ENCODE measurements around the gene NBEA. TPM values are rescaled to one million over a fixed set of nuclear protein-coding genes. Genes with fewer than 3 reads are reported as not detected.

NBEA gene
- total and polyA plus RNA-seq, 3 experiments from 2014 or later, result 0.14 to 0.24 (median 0.20) TPM

- no peak overlapping the region for H3K27ac Mint-ChIP-seq
- DNase-seq, result no peak
- H3K27me3 Mint-ChIP-seq, result no peaks in the 10 kb centered on the region
- H3K4me1 Mint-ChIP-seq, result no peaks in the 10 kb centered on the region
- H3K9me3 Mint-ChIP-seq, result peaks cover 0 to 18% (median 2%) of the 10 kb centered on the region in 5 donors
- POLR2A ChIA-PET, result no interaction called here
- no peaks in the 10 kb centered on the region for H3K36me3 Mint-ChIP-seq
- H3K4me3 Mint-ChIP-seq, result no peak overlapping the region
- Histone ChIP-seq H3K9me3 (ENCODE audit: low read length) (no peaks in the 10 kb centered on the region), H3K4me1 (ENCODE audit: insufficient read depth, low read length) (no peaks in the 10 kb centered on the region), H3K27me3 (ENCODE audit: insufficient read depth, low read length, poor library complexity, severe bottlenecking) (no peaks in the 10 kb centered on the region), H3K27ac (ENCODE audit: low read depth, low read length) (no peak overlapping the region), H3K4me3 (ENCODE audit: low read length) (no peak overlapping the region), H3K36me3 (ENCODE audit: insufficient read depth, low read length) (no peaks in the 10 kb centered on the region)
- CTCF ChIA-PET, result no interaction called here
Observed at GRCh38 chr13:35346494-35346893, 404.4 kb downstream of the NBEA start.

GRCh38 chr13:35347679-35348205, 405.7 kb downstream of the NBEA start:
- no peak overlapping the region for H3K27ac ChIP-seq (ENCODE audit: low read depth, low read length)
- no peaks in the 10 kb centered on the region for H3K27me3 Mint-ChIP-seq
- POLR2A ChIA-PET, result no interaction called here
- H3K4me3 ChIP-seq (ENCODE audit: low read length), result no peak overlapping the region
- no peak for DNase-seq
- no peaks in the 10 kb centered on the region for H3K9me3 ChIP-seq (ENCODE audit: low read length)
- no peaks in the 10 kb centered on the region for H3K4me1 ChIP-seq (ENCODE audit: insufficient read depth, low read length)
- H3K9me3 Mint-ChIP-seq, result peaks cover 0 to 18% (median 3%) of the 10 kb centered on the region in 5 donors
- H3K36me3 Mint-ChIP-seq, result peaks cover 0 to 3% (median 0%) of the 10 kb centered on the region in 3 donors
- H3K4me3 Mint-ChIP-seq, result no peak overlapping the region
- CTCF ChIA-PET, result no interaction called here
- H3K27ac Mint-ChIP-seq, result no peak overlapping the region
- H3K36me3 ChIP-seq (ENCODE audit: insufficient read depth, low read length), result no peaks in the 10 kb centered on the region
- H3K27me3 ChIP-seq (ENCODE audit: insufficient read depth, low read length, poor library complexity, severe bottlenecking), result no peaks in the 10 kb centered on the region
- no peaks in the 10 kb centered on the region for H3K4me1 Mint-ChIP-seq

- Histone ChIP-seq H3K27ac (ENCODE audit: low read depth, low read length) (no peak overlapping the region), H3K4me1 (ENCODE audit: insufficient read depth, low read length) (no peaks in the 10 kb centered on the region), H3K4me3 (ENCODE audit: low read length) (no peak overlapping the region), H3K36me3 (ENCODE audit: insufficient read depth, low read length) (no peaks in the 10 kb centered on the region), H3K27me3 (ENCODE audit: insufficient read depth, low read length, poor library complexity, severe bottlenecking) (no peaks in the 10 kb centered on the region), H3K9me3 (ENCODE audit: low read length) (no peaks in the 10 kb centered on the region)
- Mint-ChIP-seq H3K4me1 (no peaks in the 10 kb centered on the region), H3K4me3 (no peak overlapping the region), H3K36me3 (peaks cover 0 to 3% (median 0%) of the 10 kb centered on the region in 3 donors), H3K27ac (no peak overlapping the region), H3K9me3 (peaks cover 0 to 18% (median 2%) of the 10 kb centered on the region in 5 donors), H3K27me3 (no peaks in the 10 kb centered on the region)
- POLR2A ChIA-PET, result no interaction called here
- DNase-seq, result no peak
- CTCF ChIA-PET, result no interaction called here
Observed at GRCh38 chr13:35349052-35349451, 407.0 kb downstream of the NBEA start.

GRCh38 chr13:35349673-35350278, 407.7 kb downstream of the NBEA start:
- Histone ChIP-seq H3K4me1 (ENCODE audit: insufficient read depth, low read length) (no peaks in the 10 kb centered on the region), H3K36me3 (ENCODE audit: insufficient read depth, low read length) (no peaks in the 10 kb centered on the region), H3K27ac (ENCODE audit: low read depth, low read length) (no peak overlapping the region), H3K27me3 (ENCODE audit: insufficient read depth, low read length, poor library complexity, severe bottlenecking) (no peaks in the 10 kb centered on the region), H3K9me3 (ENCODE audit: low read length) (no peaks in the 10 kb centered on the region), H3K4me3 (ENCODE audit: low read length) (no peak overlapping the region)
- DNase-seq, result no peak
- Mint-ChIP-seq H3K4me3 (no peak overlapping the region), H3K27me3 (no peaks in the 10 kb centered on the region), H3K36me3 (peaks cover 0 to 3% (median 0%) of the 10 kb centered on the region in 3 donors), H3K4me1 (no peaks in the 10 kb centered on the region), H3K27ac (no peak overlapping the region), H3K9me3 (peaks cover 0 to 19% (median 3%) of the 10 kb centered on the region in 5 donors)
- ChIA-PET POLR2A (no interaction called here), CTCF (no interaction called here)

- Histone ChIP-seq H3K4me1 (ENCODE audit: insufficient read depth, low read length) (no peaks in the 10 kb centered on the region), H3K36me3 (ENCODE audit: insufficient read depth, low read length) (no peaks in the 10 kb centered on the region), H3K9me3 (ENCODE audit: low read length) (no peaks in the 10 kb centered on the region), H3K4me3 (ENCODE audit: low read length) (no peak overlapping the region), H3K27ac (ENCODE audit: low read depth, low read length) (no peak overlapping the region), H3K27me3 (ENCODE audit: insufficient read depth, low read length, poor library complexity, severe bottlenecking) (no peaks in the 10 kb centered on the region)
- H3K27ac Mint-ChIP-seq, result no peak overlapping the region
- peaks cover 0 to 14% (median 0%) of the 10 kb centered on the region in 3 donors for H3K36me3 Mint-ChIP-seq
- ChIA-PET POLR2A (no interaction called here), CTCF (no interaction called here)
- H3K9me3 Mint-ChIP-seq, result peaks cover 2 to 27% (median 10%) of the 10 kb centered on the region in 5 donors
- DNase-seq, result no peak
- H3K4me3 Mint-ChIP-seq, result no peak overlapping the region
- no peaks in the 10 kb centered on the region for H3K27me3 Mint-ChIP-seq
- H3K4me1 Mint-ChIP-seq, result no peaks in the 10 kb centered on the region
Observed at GRCh38 chr13:35354285-35354684, 412.2 kb downstream of the NBEA start.

GRCh38 chr13:35354882-35355281, 412.8 kb downstream of the NBEA start:
- Histone ChIP-seq H3K36me3 (ENCODE audit: insufficient read depth, low read length) (no peaks in the 10 kb centered on the region), H3K9me3 (ENCODE audit: low read length) (no peaks in the 10 kb centered on the region), H3K4me1 (ENCODE audit: insufficient read depth, low read length) (no peaks in the 10 kb centered on the region), H3K27me3 (ENCODE audit: insufficient read depth, low read length, poor library complexity, severe bottlenecking) (no peaks in the 10 kb centered on the region), H3K4me3 (ENCODE audit: low read length) (no peak overlapping the region), H3K27ac (ENCODE audit: low read depth, low read length) (no peak overlapping the region)
- Mint-ChIP-seq H3K27me3 (no peaks in the 10 kb centered on the region), H3K27ac (no peak overlapping the region), H3K4me3 (no peak overlapping the region), H3K9me3 (peaks cover 3 to 24% (median 10%) of the 10 kb centered on the region in 5 donors), H3K4me1 (no peaks in the 10 kb centered on the region), H3K36me3 (peaks cover 0 to 15% (median 0%) of the 10 kb centered on the region in 3 donors)
- CTCF ChIA-PET, result no interaction called here
- POLR2A ChIA-PET, result no interaction called here
- DNase-seq, result no peak

GRCh38 chr13:35356572-35356971, 414.5 kb downstream of the NBEA start:
- Histone ChIP-seq H3K9me3 (ENCODE audit: low read length) (no peaks in the 10 kb centered on the region), H3K27me3 (ENCODE audit: insufficient read depth, low read length, poor library complexity, severe bottlenecking) (no peaks in the 10 kb centered on the region), H3K27ac (ENCODE audit: low read depth, low read length) (no peak overlapping the region), H3K4me3 (ENCODE audit: low read length) (no peak overlapping the region), H3K36me3 (ENCODE audit: insufficient read depth, low read length) (no peaks in the 10 kb centered on the region), H3K4me1 (ENCODE audit: insufficient read depth, low read length) (no peaks in the 10 kb centered on the region)
- peaks cover 0 to 25% (median 0%) of the 10 kb centered on the region in 3 donors for H3K36me3 Mint-ChIP-seq
- no peak overlapping the region for H3K27ac Mint-ChIP-seq
- H3K9me3 Mint-ChIP-seq, result peaks cover 4 to 28% (median 13%) of the 10 kb centered on the region in 5 donors
- DNase-seq, result no peak
- H3K27me3 Mint-ChIP-seq, result no peaks in the 10 kb centered on the region
- no peak overlapping the region for H3K4me3 Mint-ChIP-seq
- CTCF ChIA-PET, result no interaction called here
- POLR2A ChIA-PET, result no interaction called here
- no peaks in the 10 kb centered on the region for H3K4me1 Mint-ChIP-seq

GRCh38 chr13:35365883-35366282, 423.8 kb downstream of the NBEA start:
- no peak overlapping the region for H3K4me3 Mint-ChIP-seq
- Histone ChIP-seq H3K27me3 (ENCODE audit: insufficient read depth, low read length, poor library complexity, severe bottlenecking) (no peaks in the 10 kb centered on the region), H3K36me3 (ENCODE audit: insufficient read depth, low read length) (no peaks in the 10 kb centered on the region), H3K4me3 (ENCODE audit: low read length) (no peak overlapping the region), H3K4me1 (ENCODE audit: insufficient read depth, low read length) (no peaks in the 10 kb centered on the region), H3K27ac (ENCODE audit: low read depth, low read length) (no peak overlapping the region), H3K9me3 (ENCODE audit: low read length) (no peaks in the 10 kb centered on the region)
- CTCF ChIA-PET, result no interaction called here
- H3K27me3 Mint-ChIP-seq, result no peaks in the 10 kb centered on the region
- no peak for DNase-seq
- H3K27ac Mint-ChIP-seq, result no peak overlapping the region
- H3K36me3 Mint-ChIP-seq, result no peaks in the 10 kb centered on the region
- H3K4me1 Mint-ChIP-seq, result no peaks in the 10 kb centered on the region
- POLR2A ChIA-PET, result no interaction called here
- peaks cover 7 to 31% (median 16%) of the 10 kb centered on the region in 5 donors for H3K9me3 Mint-ChIP-seq

Data from CD8-positive, alpha-beta memory T cell (primary cell).